Measurements from ENCODE around the gene BRMS1L. TPM values are rescaled to one million over a fixed set of nuclear protein-coding genes. Genes with fewer than 3 reads are reported as not detected.
"Not testable (repeated sequence)": the region's sequence is repeated elsewhere in the genome, so short reads cannot be mapped to it uniquely, and the experiment has no call there.

The BRMS1L gene, protein sequence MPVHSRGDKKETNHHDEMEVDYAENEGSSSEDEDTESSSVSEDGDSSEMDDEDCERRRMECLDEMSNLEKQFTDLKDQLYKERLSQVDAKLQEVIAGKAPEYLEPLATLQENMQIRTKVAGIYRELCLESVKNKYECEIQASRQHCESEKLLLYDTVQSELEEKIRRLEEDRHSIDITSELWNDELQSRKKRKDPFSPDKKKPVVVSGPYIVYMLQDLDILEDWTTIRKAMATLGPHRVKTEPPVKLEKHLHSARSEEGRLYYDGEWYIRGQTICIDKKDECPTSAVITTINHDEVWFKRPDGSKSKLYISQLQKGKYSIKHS
- total RNA-seq (2022) (10.5 and 10.6 TPM in 2 replicates), Bru-seq, nascent RNA (percentile 70 among the genes with signal in this experiment), BruChase-seq, experiment 1, labeled RNA remaining after a 6-hour chase (percentile 55 among the genes with signal in this experiment), BruChase-seq, experiment 2, labeled RNA remaining after a 2-hour chase (percentile 55 among the genes with signal in this experiment)
- long read RNA-seq, transcript BRMS1L-201 (10 exons, 2,657 nt), result major isoform, 13 of 17 reads
- long read RNA-seq, partial matches to known transcripts, result 1 of 17 reads
- long read RNA-seq, other reads (novel, unspliced or antisense), result 3 of 17 reads

DNA sequence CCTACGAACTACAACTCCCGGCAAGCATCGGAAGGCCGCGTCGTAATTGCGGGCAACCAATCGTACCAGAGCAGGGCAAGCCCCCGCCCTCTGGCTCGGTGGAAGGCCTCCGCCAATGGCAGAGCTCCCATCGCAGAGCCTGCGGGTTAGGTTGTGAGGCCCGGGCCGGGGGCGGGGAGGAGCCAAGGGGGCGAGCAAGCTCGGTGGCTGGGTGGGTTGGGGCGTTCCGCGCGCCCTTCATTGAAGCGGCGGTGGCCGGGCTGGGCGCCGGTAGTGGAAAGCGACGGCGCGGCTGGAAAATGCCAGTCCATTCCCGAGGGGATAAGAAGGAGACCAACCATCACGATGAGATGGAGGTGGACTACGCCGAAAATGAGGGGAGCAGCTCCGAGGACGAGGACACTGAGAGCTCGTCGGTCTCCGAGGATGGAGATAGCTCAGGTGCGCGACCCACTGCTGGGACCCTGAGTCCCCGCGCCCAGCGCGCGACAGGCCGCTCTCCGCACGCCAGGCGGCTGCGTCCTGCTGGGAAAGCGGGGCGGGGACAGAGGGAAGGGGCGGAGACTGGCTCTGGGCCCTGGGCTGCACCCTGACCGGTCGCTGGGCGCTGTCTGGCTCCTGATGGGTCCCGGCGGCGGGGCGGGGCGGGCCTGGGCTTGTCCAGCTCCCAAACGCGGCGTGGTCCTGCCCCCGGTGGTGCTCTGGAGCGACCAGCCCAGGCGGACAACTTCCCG lies at the start of gene BRMS1L:
Gene BRMS1L (plus strand): TSS at position 121 of the 734 bp plus-strand sequence. CDS start 179 bp downstream, at position 300.
- CTCF ChIA-PET, result interaction anchor here (0.6 to 1.0 kb wide), 2 partner anchors 8 to 244 kb away, joined by 3 to 4 read pairs; no protein-coding TSS in a partner anchor
- Mint-ChIP-seq H3K27ac (ENCODE audit: unreplicated experiment) (peak within 1 kb of the TSS; percentile 77), H3K4me3 (ENCODE audit: low read depth, unreplicated experiment) (peak within 1 kb of the TSS; percentile 78), H3K27me3 (ENCODE audit: unreplicated experiment) (no peaks in the 10 kb centered on the region), H3K36me3 (ENCODE audit: insufficient read depth, unreplicated experiment) (peaks cover 28% of the 10 kb centered on the region), H3K4me1 (ENCODE audit: low read depth, unreplicated experiment) (peaks cover 11% of the 10 kb centered on the region), H3K9me3 (ENCODE audit: low read depth, unreplicated experiment) (no peaks in the 10 kb centered on the region)
- BruUV-seq (replicated peaks), result no TSS peak
- DNase-seq, result peak; percentile 97
- TF ChIP-seq, protein P1, sequence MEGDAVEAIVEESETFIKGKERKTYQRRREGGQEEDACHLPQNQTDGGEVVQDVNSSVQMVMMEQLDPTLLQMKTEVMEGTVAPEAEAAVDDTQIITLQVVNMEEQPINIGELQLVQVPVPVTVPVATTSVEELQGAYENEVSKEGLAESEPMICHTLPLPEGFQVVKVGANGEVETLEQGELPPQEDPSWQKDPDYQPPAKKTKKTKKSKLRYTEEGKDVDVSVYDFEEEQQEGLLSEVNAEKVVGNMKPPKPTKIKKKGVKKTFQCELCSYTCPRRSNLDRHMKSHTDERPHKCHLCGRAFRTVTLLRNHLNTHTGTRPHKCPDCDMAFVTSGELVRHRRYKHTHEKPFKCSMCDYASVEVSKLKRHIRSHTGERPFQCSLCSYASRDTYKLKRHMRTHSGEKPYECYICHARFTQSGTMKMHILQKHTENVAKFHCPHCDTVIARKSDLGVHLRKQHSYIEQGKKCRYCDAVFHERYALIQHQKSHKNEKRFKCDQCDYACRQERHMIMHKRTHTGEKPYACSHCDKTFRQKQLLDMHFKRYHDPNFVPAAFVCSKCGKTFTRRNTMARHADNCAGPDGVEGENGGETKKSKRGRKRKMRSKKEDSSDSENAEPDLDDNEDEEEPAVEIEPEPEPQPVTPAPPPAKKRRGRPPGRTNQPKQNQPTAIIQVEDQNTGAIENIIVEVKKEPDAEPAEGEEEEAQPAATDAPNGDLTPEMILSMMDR (IDR thresholded peaks at IDR 0.05; ENCODE audit: unreplicated experiment), result no peak
- intact Hi-C loops (cut with micrococcal nuclease; ENCODE audit: unreplicated experiment), result loop anchor here (1.0 to 5.0 kb wide), 2 partner anchors 17 to 241 kb away; partner anchors contain the start of gene RALGAPA1

DNA sequence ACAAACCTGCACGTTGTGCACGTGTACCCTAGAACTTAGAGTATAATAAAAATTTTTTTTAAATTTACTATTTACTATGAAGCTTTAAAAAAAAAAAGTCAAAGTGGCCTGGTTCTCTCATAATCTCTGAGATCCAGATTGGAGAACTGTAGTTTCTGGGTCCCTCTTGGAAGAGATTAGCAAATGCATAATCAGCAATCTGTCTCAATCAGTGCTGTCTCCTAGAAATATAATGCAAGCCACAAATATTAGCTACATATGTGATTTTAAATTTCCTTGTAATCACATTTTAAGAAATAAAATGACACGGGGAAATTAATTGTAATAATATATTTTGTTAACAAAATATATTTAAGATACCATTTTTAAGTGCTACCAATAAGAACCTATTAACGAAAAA lies 49.3 kb upstream of the BRMS1L start:
- TF ChIP-seq, protein P1 (IDR thresholded peaks at IDR 0.05; ENCODE audit: unreplicated experiment), result no peak
- no peak overlapping the region for H3K27ac Mint-ChIP-seq (ENCODE audit: unreplicated experiment)
- no TSS peak for BruUV-seq (replicated peaks)
- no peak for DNase-seq
- H3K4me1 Mint-ChIP-seq (ENCODE audit: low read depth, unreplicated experiment), result no peaks in the 10 kb centered on the region
- intact Hi-C loops (cut with micrococcal nuclease; ENCODE audit: unreplicated experiment), result no loop called here
- CTCF ChIA-PET, result no interaction called here
- no peak overlapping the region for H3K4me3 Mint-ChIP-seq (ENCODE audit: low read depth, unreplicated experiment)
- no peaks in the 10 kb centered on the region for H3K36me3 Mint-ChIP-seq (ENCODE audit: insufficient read depth, unreplicated experiment)
- peaks cover 3% of the 10 kb centered on the region for H3K9me3 Mint-ChIP-seq (ENCODE audit: low read depth, unreplicated experiment)
- no peaks in the 10 kb centered on the region for H3K27me3 Mint-ChIP-seq (ENCODE audit: unreplicated experiment)

DNA sequence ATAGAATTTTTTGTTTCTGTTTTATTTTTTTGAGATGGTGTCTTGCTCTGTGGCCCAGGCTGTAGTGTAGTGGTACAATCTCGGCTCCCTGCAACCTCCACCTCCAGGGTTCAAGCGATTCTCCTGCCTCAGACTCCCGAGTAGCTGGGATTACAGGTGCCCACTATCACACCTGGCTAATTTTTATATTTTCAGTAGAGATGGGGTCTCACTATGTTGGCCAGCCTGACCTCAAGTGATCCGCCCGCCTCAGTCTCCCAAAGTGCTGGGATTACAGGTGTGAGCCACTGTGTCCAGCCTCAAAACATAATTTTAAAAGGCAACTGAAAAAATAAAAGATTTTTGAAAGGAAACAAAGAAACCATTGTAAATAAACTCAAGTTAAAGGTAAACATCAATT lies 48.6 kb upstream of the BRMS1L start:
- H3K4me3 Mint-ChIP-seq (ENCODE audit: low read depth, unreplicated experiment), result not testable (repeated sequence)

DNA sequence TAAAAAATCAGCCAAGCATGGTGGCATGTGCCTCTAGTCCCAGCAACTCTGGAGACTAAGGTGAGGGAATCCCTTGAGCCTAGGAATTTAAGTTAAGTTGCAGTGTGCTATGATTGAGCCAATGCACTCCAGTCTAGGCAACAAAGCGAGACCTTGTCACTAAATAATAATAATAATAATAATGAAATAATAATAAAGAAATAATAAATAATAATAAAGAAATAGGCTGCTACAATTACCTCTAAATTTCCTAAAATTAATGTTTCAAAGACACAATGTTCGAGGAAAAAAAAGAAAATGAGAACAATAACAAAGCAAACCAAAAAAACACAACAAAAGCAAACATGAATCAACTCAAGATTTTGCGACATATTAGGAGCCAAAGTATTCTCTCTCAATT lies 46.8 kb upstream of the BRMS1L start:
- Mint-ChIP-seq H3K9me3 (ENCODE audit: low read depth, unreplicated experiment) (peaks cover 3% of the 10 kb centered on the region), H3K27ac (ENCODE audit: unreplicated experiment) (no peak overlapping the region), H3K4me1 (ENCODE audit: low read depth, unreplicated experiment) (no peaks in the 10 kb centered on the region), H3K4me3 (ENCODE audit: low read depth, unreplicated experiment) (no peak overlapping the region), H3K27me3 (ENCODE audit: unreplicated experiment) (no peaks in the 10 kb centered on the region), H3K36me3 (ENCODE audit: insufficient read depth, unreplicated experiment) (no peaks in the 10 kb centered on the region)
- no TSS peak for BruUV-seq (replicated peaks)
- intact Hi-C loops (cut with micrococcal nuclease; ENCODE audit: unreplicated experiment), result no loop called here
- DNase-seq, result no peak
- CTCF ChIA-PET, result no interaction called here
- TF ChIP-seq, protein P1 (IDR thresholded peaks at IDR 0.05; ENCODE audit: unreplicated experiment), result no peak

More for the DNA sequence above, 48.6 kb upstream of the BRMS1L start:
- DNase-seq; CTCF ChIA-PET; H3K4me1 Mint-ChIP-seq (ENCODE audit: low read depth, unreplicated experiment); intact Hi-C loops (cut with micrococcal nuclease; ENCODE audit: unreplicated experiment); BruUV-seq (replicated peaks); H3K27me3 Mint-ChIP-seq (ENCODE audit: unreplicated experiment); H3K27ac Mint-ChIP-seq (ENCODE audit: unreplicated experiment); H3K9me3 Mint-ChIP-seq (ENCODE audit: low read depth, unreplicated experiment); H3K36me3 Mint-ChIP-seq (ENCODE audit: insufficient read depth, unreplicated experiment): not testable (repeated sequence)

Measured in Calu3 (cell line).